Astrocyte (in vitro differentiated cells and primary cell): Measurements from ENCODE around the gene ZNF490.

Experiments used
- CTCF ChIP-seq: IDR thresholded peaks from 2 replicates; pipeline ENCODE4 v1.5.1; 2011; ENCODE audit warnings: low read depth, mild to moderate bottlenecking, inconsistent platforms, low read length, moderate library complexity; ENCODE audit not compliant: insufficient read depth
- EZH2 ChIP-seq: IDR thresholded peaks from 2 replicates; pipeline ENCODE4 v1.6.1; 2012; ENCODE audit warnings: mild to moderate bottlenecking, low read length, inconsistent platforms; ENCODE audit not compliant: insufficient read depth

- TF ChIP-seq CTCF, result peak; percentile 93
- no peak for TF ChIP-seq EZH2
These were observed 46.5 kb downstream of the ZNF490 start for GRCh38 chr19:12564016-12564664.
